GM12878 (cell line): ENCODE data around the gene SLC9A3. TPM values are rescaled to one million over a fixed set of nuclear protein-coding genes. Genes with fewer than 3 reads are reported as not detected.

ENCODE experiments used
- ATAC-seq: fragments of 200-7000 bp; cut with Tn5 transposase; 3 replicates; pipeline ENCODE4 v1.9.1; 2020; ENCODE audit warnings: mild to moderate bottlenecking, moderate library complexity
- BruUV-seq: library from RNA; stranded (reverse); fragments of 400-500 nt; replicated peaks from 2 replicates; lab custom pipeline; 2021; lab: Mats Ljungman, UMichigan
- CTCF ChIA-PET: fragments of 300-600 bp; sonication (Branson Sonifier 250); formaldehyde crosslinking; extraction: SDS; loops from one replicate; lab custom pipeline; 2021; ENCODE audit warnings: inconsistent platforms; lab: Yijun Ruan, JAX
- POLR2A ChIA-PET: fragments of 350-600 bp; formaldehyde crosslinking; extraction: SDS; loops from one replicate; lab custom pipeline; 2021; ENCODE audit warnings: inconsistent platforms; lab: Charles Lee
- RAD21 ChIA-PET: fragments of 300-600 bp; sonication (Branson Sonifier 250); formaldehyde crosslinking; loops from one replicate; lab custom pipeline; 2023; ENCODE audit warnings: antibody characterized with exemption; ENCODE audit not compliant: unreplicated experiment; lab: Charles Lee
- SMC1A ChIA-PET: fragments of 300-600 bp; sonication (Branson Sonifier 250); formaldehyde crosslinking; loops from one replicate; lab custom pipeline; 2023; ENCODE audit not compliant: unreplicated experiment, uncharacterized antibody; lab: Charles Lee
- DNase-seq: peaks from one replicate; pipeline ENCODE4 v3.0.0-alpha.2; 2011; ENCODE audit warnings: low read depth, low spot score
- FAIRE-seq: peaks from 3 replicates; lab custom pipeline; 2011; peaks lifted over from hg19 to GRCh38; lab: Jason Lieb, UNC
- H2AFZ ChIP-seq: 2 replicates; pipeline ENCODE4 v1.6.0; 2011; ENCODE audit warnings: low read depth, low read length, control low read depth; ENCODE audit not compliant: control insufficient read depth
- H3K27ac ChIP-seq: 2 replicates; pipeline ENCODE4 v1.5.1; 2011; ENCODE audit warnings: control low read depth; ENCODE audit not compliant: control insufficient read depth, insufficient read depth
- H3K27me3 ChIP-seq, 2 experiments: replicated peaks in 1 of 2; 2 replicates each; pipeline versions ENCODE4 v1.6.0 to v1.6.1; 2011; ENCODE audit warnings: low read length in 1 of 2; ENCODE audit not compliant: control insufficient read depth in 2 of 2, insufficient read depth in 2 of 2
- H3K36me3 ChIP-seq, 2 experiments: 2 replicates each; pipeline ENCODE4 v1.5.1; 2011; ENCODE audit warnings: low read length in 1 of 2; ENCODE audit not compliant: control insufficient read depth in 2 of 2, insufficient read depth in 2 of 2
- H3K4me1 ChIP-seq: 2 replicates; pipeline ENCODE4 v1.6.1; 2011; ENCODE audit warnings: mild to moderate bottlenecking, low read length, moderate library complexity, mixed read lengths; ENCODE audit not compliant: control insufficient read depth, insufficient read depth
- H3K4me2 ChIP-seq: 2 replicates; pipeline ENCODE4 v1.6.0; 2011; ENCODE audit warnings: control low read depth; ENCODE audit not compliant: control insufficient read depth, insufficient read depth
- H3K4me3 ChIP-seq: fragments of 200-600 bp; sonication (generic); 2 replicates; pipeline ENCODE4 v1.5.1; 2016
- H3K79me2 ChIP-seq: 2 replicates; pipeline ENCODE4 v1.6.0; 2011; ENCODE audit warnings: low read length; ENCODE audit not compliant: control insufficient read depth, insufficient read depth
- H3K9ac ChIP-seq: 2 replicates; pipeline ENCODE4 v1.8.0; 2011; ENCODE audit warnings: low read length, control low read depth, mixed read lengths; ENCODE audit not compliant: control insufficient read depth, insufficient read depth
- H3K9me3 ChIP-seq: replicated peaks from 3 replicates; pipeline ENCODE4 v1.5.1; 2011; ENCODE audit warnings: mild to moderate bottlenecking, low read length; ENCODE audit not compliant: control insufficient read depth, insufficient read depth
- H4K20me1 ChIP-seq: 2 replicates; pipeline ENCODE4 v1.6.0; 2011; ENCODE audit not compliant: control insufficient read depth, insufficient read depth
- MEF2A ChIP-seq: IDR thresholded peaks from 2 replicates; pipeline ENCODE4 v1.6.1; 2011; ENCODE audit warnings: low read depth, mild to moderate bottlenecking, low read length, moderate library complexity; ENCODE audit not compliant: insufficient read depth
- NFYA ChIP-seq: IDR thresholded peaks from 2 replicates; pipeline ENCODE4 v1.6.1; 2011; ENCODE audit warnings: low read depth, mild to moderate bottlenecking, low read length, improper control_type of control experiment, borderline replicate concordance
- PAX5 ChIP-seq: IDR thresholded peaks from 2 replicates; pipeline ENCODE4 v1.6.1; 2011; ENCODE audit warnings: low read depth, low read length, borderline replicate concordance
- POU2F2 ChIP-seq: IDR thresholded peaks from 3 replicates; pipeline ENCODE4 v1.6.1; 2011; ENCODE audit warnings: low read depth, mild to moderate bottlenecking, low read length, borderline replicate concordance
- RB1 ChIP-seq: fragments of 450-650 bp; formaldehyde crosslinking; IDR thresholded peaks from 2 replicates; pipeline ENCODE4 v1.6.1; 2017; ENCODE audit warnings: mild to moderate bottlenecking, borderline replicate concordance
- SIN3A ChIP-seq: IDR thresholded peaks from 2 replicates; pipeline ENCODE4 v1.6.1; 2012; ENCODE audit warnings: low read depth, low read length, improper control_type of control experiment
- SIX5 ChIP-seq: IDR thresholded peaks from 2 replicates; pipeline ENCODE4 v1.6.1; 2011; ENCODE audit warnings: mild to moderate bottlenecking, low read depth, low read length, moderate library complexity; ENCODE audit not compliant: severe bottlenecking
- SUPT20H ChIP-seq: IDR thresholded peaks from 2 replicates; pipeline ENCODE4 v1.6.1; 2011; ENCODE audit warnings: low read depth, mild to moderate bottlenecking, low read length, moderate library complexity, borderline replicate concordance; ENCODE audit not compliant: control insufficient read depth
- TAF1 ChIP-seq: IDR thresholded peaks from 2 replicates; pipeline ENCODE4 v1.6.1; 2011; ENCODE audit warnings: mild to moderate bottlenecking, low read depth, low read length, borderline replicate concordance
- TCF3 ChIP-seq: IDR thresholded peaks from 2 replicates; pipeline ENCODE4 v1.6.1; 2012; ENCODE audit warnings: low read depth, mild to moderate bottlenecking, low read length, borderline replicate concordance; ENCODE audit not compliant: insufficient read depth
- TCF7 ChIP-seq: IDR thresholded peaks from 2 replicates; pipeline ENCODE4 v1.6.1; 2014; ENCODE audit warnings: antibody characterized with exemption, borderline replicate concordance
- WGBS: methylation state at CpG from one replicate; pipeline ENCODE4 v1.1.6; 2016; ENCODE audit warnings: low lambda C conversion rate; ENCODE audit not compliant: insufficient replicate concordance, insufficient coverage; ENCODE audit errors: missing lambda C conversion rate; 5-methylcytosine and 5-hydroxymethylcytosine counted together
- in situ Hi-C: fragments of 300-500 bp; cut with MboI; formaldehyde crosslinking; loops from 9 replicates; pipeline ENCODE4 v1.14.3; 2018; ENCODE audit warnings: mixed read lengths
- intact Hi-C: fragments of 100-400 bp; cut with micrococcal nuclease; formaldehyde crosslinking; loops from one replicate; pipeline ENCODE4 v1.14.2; 2022; ENCODE audit not compliant: unreplicated experiment
- polyA plus RNA-seq, 11 experiments: library from polyadenylated mRNA; depleted of rRNA in 4 of 11; unstranded in 6 of 11; stranded (reverse) in 5 of 11; fragments of >200 nt; fragmentation: Nextera tagmentation in 4 of 11; fragmentation: Illumina TruSeq in 1 of 11; extraction: Ambion mirVana in 4 of 11; extraction: Trizol in 1 of 11; gene quantifications; 1 replicate in 1 of 11; 2 replicates in 10 of 11; pipeline versions ENCODE4 v1.2.1 to v1.2.3, GENCODE V29; 2011 to 2016; ENCODE audit warnings: inconsistent platforms in 2 of 11, missing spikeins in 2 of 11, low read depth in 1 of 11
- total RNA-seq, 4 experiments: library from RNA; depleted of rRNA in 3 of 4; stranded (reverse); fragments of >200 nt in 3 of 4; fragmentation: Illumina TruSeq in 1 of 4; extraction: Trizol in 1 of 4; gene quantifications; 2 replicates each; pipeline versions ENCODE4 v1.2.1 to v1.2.3, GENCODE V29; 2013 to 2021
- TF ChIP-seq, protein P1 (sequence below): fragments of 450-650 bp; IDR thresholded peaks from 2 replicates; pipeline ENCODE4 v1.6.1; 2016; ENCODE audit warnings: mild to moderate bottlenecking
- TF ChIP-seq, protein P2 (sequence below): IDR thresholded peaks from 2 replicates; pipeline ENCODE4 v1.6.1; 2011; ENCODE audit warnings: low read depth, mild to moderate bottlenecking, low read length, moderate library complexity, borderline replicate concordance; ENCODE audit errors: extremely low read depth
- TF ChIP-seq, protein P3 (sequence below): IDR thresholded peaks from 2 replicates; pipeline ENCODE4 v1.6.1; 2011; ENCODE audit warnings: low read depth, low read length, improper control_type of control experiment, borderline replicate concordance
- TF ChIP-seq, protein P4 (sequence below): fragments of 450-650 bp; IDR thresholded peaks from 2 replicates; pipeline ENCODE4 v1.6.1; 2018; ENCODE audit warnings: borderline replicate concordance, mild to moderate bottlenecking; ENCODE audit not compliant: partially characterized antibody

The SLC9A3 gene
- total and polyA plus RNA-seq, 10 of the 15 experiments (the other 5 are each of a cell fraction or from before 2014, with no cell fraction given), result 0.04 to 5.2 (median 2.3) TPM; not detected in 1

DNA sequence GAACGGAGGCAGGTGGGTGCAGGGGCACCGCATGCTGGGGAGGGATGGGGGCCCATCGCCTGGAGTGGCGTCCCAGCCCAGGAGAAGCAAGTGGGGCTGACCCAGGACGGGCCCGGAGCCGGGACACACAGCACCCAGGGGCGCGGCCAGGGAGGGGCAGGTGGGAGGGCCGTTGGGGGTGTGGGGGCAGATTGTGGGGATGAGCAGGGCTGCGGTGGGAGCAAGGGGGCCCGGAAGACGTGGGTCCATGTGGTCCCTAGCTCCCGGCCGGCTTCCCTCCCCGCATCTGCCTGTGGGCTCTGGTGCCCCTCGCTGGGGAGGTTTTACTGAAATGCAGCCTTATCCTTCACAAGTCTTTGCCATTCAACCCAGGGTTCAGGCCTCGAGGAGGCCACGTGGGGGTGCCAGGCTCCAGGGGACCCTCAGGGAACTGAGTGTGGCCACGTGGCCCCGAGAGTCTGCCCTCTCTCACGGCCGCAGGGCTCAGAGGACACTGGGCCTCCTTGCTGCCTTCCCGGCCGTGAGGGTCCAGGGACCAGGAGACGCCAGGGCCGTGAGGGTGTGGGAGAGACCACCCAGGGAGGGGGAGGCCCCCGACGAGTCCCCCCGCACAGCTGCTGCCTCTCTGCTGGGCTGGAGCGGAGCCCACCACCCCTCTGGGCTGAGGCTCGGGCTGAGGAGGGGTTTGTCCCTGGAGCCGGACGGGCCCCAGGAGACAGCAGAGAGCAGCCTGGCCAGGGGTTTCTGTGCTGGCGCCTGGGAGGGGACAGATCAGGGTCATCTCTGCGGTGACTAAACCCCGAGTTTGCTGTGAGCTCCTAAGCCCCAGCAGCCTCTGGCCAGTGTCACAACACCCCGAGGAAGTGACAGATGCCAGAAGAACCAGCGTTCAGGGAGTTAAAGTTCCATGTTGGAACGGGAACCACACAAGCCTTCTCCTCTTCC lies 35.2 kb downstream of the SLC9A3 start (continued):
- TF ChIP-seq, protein P1, sequence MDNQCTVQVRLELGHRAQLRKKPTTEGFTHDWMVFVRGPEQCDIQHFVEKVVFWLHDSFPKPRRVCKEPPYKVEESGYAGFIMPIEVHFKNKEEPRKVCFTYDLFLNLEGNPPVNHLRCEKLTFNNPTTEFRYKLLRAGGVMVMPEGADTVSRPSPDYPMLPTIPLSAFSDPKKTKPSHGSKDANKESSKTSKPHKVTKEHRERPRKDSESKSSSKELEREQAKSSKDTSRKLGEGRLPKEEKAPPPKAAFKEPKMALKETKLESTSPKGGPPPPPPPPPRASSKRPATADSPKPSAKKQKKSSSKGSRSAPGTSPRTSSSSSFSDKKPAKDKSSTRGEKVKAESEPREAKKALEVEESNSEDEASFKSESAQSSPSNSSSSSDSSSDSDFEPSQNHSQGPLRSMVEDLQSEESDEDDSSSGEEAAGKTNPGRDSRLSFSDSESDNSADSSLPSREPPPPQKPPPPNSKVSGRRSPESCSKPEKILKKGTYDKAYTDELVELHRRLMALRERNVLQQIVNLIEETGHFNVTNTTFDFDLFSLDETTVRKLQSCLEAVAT, result no peak
- TF ChIP-seq, protein P2, sequence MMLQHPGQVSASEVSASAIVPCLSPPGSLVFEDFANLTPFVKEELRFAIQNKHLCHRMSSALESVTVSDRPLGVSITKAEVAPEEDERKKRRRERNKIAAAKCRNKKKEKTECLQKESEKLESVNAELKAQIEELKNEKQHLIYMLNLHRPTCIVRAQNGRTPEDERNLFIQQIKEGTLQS, result no peak
- no peak for TF ChIP-seq RB1
- TF ChIP-seq SIN3A, result no peak
- no peak for TF ChIP-seq SIX5
- no peak for TF ChIP-seq TCF3
- no peak for TF ChIP-seq MEF2A
- TF ChIP-seq POU2F2, result no peak

DNA sequence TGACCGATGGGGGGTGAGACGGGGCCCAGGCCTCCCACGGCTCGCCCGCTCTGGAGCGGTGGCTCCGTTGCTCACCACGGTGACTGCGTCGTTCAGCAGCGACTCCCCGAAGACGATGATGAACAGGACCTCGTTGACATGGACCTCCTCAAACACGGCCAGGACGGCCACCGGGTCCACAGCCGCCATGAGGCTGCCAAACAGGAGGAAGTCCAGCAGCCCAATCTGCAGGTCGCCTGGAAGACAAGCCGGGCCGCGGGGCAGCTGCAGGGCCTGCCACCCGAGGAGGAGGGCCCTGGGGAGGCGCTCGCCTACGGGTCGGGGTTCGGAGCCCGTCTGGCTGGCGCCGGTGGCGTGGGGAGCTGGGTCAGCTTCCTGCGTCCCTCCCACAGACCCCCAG lies 36.0 kb downstream of the SLC9A3 start:
- BruUV-seq, result no TSS peak
- SMC1A ChIA-PET, result no interaction called here
- no peak overlapping the region for H3K27ac ChIP-seq
- no peaks in the 10 kb centered on the region for H3K79me2 ChIP-seq
- intact Hi-C loops, result no loop called here
- ATAC-seq (no peak), DNase-seq (no peak), FAIRE-seq (no peak)
- POLR2A ChIA-PET, result no interaction called here
- CTCF ChIA-PET, result no interaction called here
- no peaks in the 10 kb centered on the region for H3K9me3 ChIP-seq
- in situ Hi-C loops, result no loop called here
- H3K9ac ChIP-seq, result no peak overlapping the region
- H3K27me3 ChIP-seq, result no peaks in the 10 kb centered on the region
- RAD21 ChIA-PET, result no interaction called here
- H3K36me3 ChIP-seq, result no peaks in the 10 kb centered on the region
- WGBS, result 66% methylated on average over 25 of the region's 33 CpGs
- no peak overlapping the region for H3K4me2 ChIP-seq
- no peaks in the 10 kb centered on the region for H3K4me1 ChIP-seq
- no peak overlapping the region for H2AFZ ChIP-seq
- H3K4me3 ChIP-seq, result no peak overlapping the region
- H4K20me1 ChIP-seq, result no peaks in the 10 kb centered on the region
- TF ChIP-seq, protein P3, sequence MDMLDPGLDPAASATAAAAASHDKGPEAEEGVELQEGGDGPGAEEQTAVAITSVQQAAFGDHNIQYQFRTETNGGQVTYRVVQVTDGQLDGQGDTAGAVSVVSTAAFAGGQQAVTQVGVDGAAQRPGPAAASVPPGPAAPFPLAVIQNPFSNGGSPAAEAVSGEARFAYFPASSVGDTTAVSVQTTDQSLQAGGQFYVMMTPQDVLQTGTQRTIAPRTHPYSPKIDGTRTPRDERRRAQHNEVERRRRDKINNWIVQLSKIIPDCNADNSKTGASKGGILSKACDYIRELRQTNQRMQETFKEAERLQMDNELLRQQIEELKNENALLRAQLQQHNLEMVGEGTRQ, result no peak
- no peak for TF ChIP-seq NFYA
- no peak for TF ChIP-seq SUPT20H
- no peak for TF ChIP-seq POU2F2
- TF ChIP-seq TAF1, result no peak
- TF ChIP-seq, protein P4, sequence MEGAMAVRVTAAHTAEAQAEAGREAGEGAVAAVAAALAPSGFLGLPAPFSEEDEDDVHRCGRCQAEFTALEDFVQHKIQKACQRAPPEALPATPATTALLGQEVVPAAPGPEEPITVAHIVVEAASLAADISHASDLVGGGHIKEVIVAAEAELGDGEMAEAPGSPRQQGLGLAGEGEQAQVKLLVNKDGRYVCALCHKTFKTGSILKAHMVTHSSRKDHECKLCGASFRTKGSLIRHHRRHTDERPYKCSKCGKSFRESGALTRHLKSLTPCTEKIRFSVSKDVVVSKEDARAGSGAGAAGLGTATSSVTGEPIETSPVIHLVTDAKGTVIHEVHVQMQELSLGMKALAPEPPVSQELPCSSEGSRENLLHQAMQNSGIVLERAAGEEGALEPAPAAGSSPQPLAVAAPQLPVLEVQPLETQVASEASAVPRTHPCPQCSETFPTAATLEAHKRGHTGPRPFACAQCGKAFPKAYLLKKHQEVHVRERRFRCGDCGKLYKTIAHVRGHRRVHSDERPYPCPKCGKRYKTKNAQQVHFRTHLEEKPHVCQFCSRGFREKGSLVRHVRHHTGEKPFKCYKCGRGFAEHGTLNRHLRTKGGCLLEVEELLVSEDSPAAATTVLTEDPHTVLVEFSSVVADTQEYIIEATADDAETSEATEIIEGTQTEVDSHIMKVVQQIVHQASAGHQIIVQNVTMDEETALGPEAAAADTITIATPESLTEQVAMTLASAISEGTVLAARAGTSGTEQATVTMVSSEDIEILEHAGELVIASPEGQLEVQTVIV, result no peak
- no peak for TF ChIP-seq PAX5
- no peak for TF ChIP-seq TCF7
